HEK293 (cell line): Measurements from ENCODE around the gene RRP15.

Source experiments
- GFI1B ChIP-seq: fragments of 450-650 bp; formaldehyde crosslinking; IDR thresholded peaks from 2 replicates; pipeline ENCODE4 v1.5.1; 2016; ENCODE audit warnings: missing biosample characterization, missing genetic modification characterization
- HOXA7 ChIP-seq: sonication (generic); formaldehyde crosslinking; IDR thresholded peaks from 2 replicates; pipeline ENCODE4 v1.8.1; 2022; ENCODE audit warnings: missing genetic modification reagents, borderline replicate concordance
- KLF9 ChIP-seq: fragments of 450-650 bp; formaldehyde crosslinking; IDR thresholded peaks from 2 replicates; pipeline ENCODE4 v1.5.1; 2016; ENCODE audit warnings: missing biosample characterization, missing genetic modification characterization, low read depth
- MEIS1 ChIP-seq: sonication (generic); formaldehyde crosslinking; IDR thresholded peaks from 2 replicates; pipeline ENCODE4 v1.8.1; 2022; ENCODE audit warnings: missing genetic modification reagents, mild to moderate bottlenecking, borderline replicate concordance
- PRDM1 ChIP-seq: fragments of 450-650 bp; formaldehyde crosslinking; IDR thresholded peaks from 2 replicates; pipeline ENCODE4; 2016; ENCODE audit warnings: missing biosample characterization, missing genetic modification characterization
- SALL2 ChIP-seq: fragments of 450-650 bp; formaldehyde crosslinking; IDR thresholded peaks from 2 replicates; pipeline ENCODE4 v1.5.0; 2017; ENCODE audit warnings: missing biosample characterization, mild to moderate bottlenecking, missing genetic modification characterization, borderline replicate concordance
- SCRT2 ChIP-seq: fragments of 450-650 bp; formaldehyde crosslinking; IDR thresholded peaks from 2 replicates; pipeline ENCODE4 v1.5.1; 2016; ENCODE audit warnings: missing biosample characterization, missing genetic modification characterization
- ZBTB1 ChIP-seq: fragments of 450-650 bp; formaldehyde crosslinking; IDR thresholded peaks from 2 replicates; pipeline ENCODE4 v1.5.1; 2016; ENCODE audit warnings: missing biosample characterization, missing genetic modification characterization
- ZBTB21 ChIP-seq: fragments of 450-650 bp; formaldehyde crosslinking; IDR thresholded peaks from 2 replicates; pipeline ENCODE4 v1.5.1; 2017; ENCODE audit warnings: missing biosample characterization, missing genetic modification characterization
- ZBTB8A ChIP-seq: fragments of 450-650 bp; formaldehyde crosslinking; IDR thresholded peaks from 2 replicates; pipeline ENCODE4 v1.5.1; 2016; ENCODE audit warnings: missing biosample characterization, missing genetic modification characterization
- ZFHX2 ChIP-seq: fragments of 450-650 bp; formaldehyde crosslinking; conservative IDR thresholded peaks from 2 replicates; pipeline ENCODE4 v1.5.1; 2016; ENCODE audit warnings: missing biosample characterization, missing genetic modification characterization
- ZIC2 ChIP-seq: fragments of 450-650 bp; formaldehyde crosslinking; IDR thresholded peaks from 2 replicates; pipeline ENCODE4 v1.5.1; 2016; ENCODE audit warnings: missing biosample characterization, missing genetic modification characterization
- ZNF112 ChIP-seq: fragments of 450-650 bp; formaldehyde crosslinking; IDR thresholded peaks from 2 replicates; pipeline ENCODE4 v1.5.0; 2017; ENCODE audit warnings: missing biosample characterization, missing genetic modification characterization
- ZNF114 ChIP-seq: fragments of 450-650 bp; formaldehyde crosslinking; IDR thresholded peaks from 2 replicates; pipeline ENCODE4 v1.5.0; 2017; ENCODE audit warnings: missing biosample characterization, missing genetic modification characterization
- ZNF132 ChIP-seq: fragments of 450-650 bp; formaldehyde crosslinking; IDR thresholded peaks from 2 replicates; pipeline ENCODE4 v1.5.1; 2017; ENCODE audit warnings: missing biosample characterization, missing genetic modification characterization, borderline replicate concordance
- ZNF138 ChIP-seq: fragments of 450-650 bp; formaldehyde crosslinking; IDR thresholded peaks from 2 replicates; pipeline ENCODE4 v1.5.1; 2016; ENCODE audit warnings: missing biosample characterization, missing genetic modification characterization, borderline replicate concordance
- ZNF169 ChIP-seq: fragments of 450-650 bp; formaldehyde crosslinking; IDR thresholded peaks from 2 replicates; pipeline ENCODE4 v1.5.1; 2016; ENCODE audit warnings: missing biosample characterization, missing genetic modification characterization
- ZNF221 ChIP-seq: fragments of 450-650 bp; formaldehyde crosslinking; IDR thresholded peaks from 2 replicates; pipeline ENCODE4 v1.5.1; 2017; ENCODE audit warnings: missing biosample characterization, missing genetic modification characterization, borderline replicate concordance
- ZNF266 ChIP-seq: fragments of 450-650 bp; formaldehyde crosslinking; IDR thresholded peaks from 2 replicates; pipeline ENCODE4 v1.5.1; 2016; ENCODE audit warnings: missing biosample characterization, missing genetic modification characterization, low read depth
- ZNF473 ChIP-seq: fragments of 450-650 bp; formaldehyde crosslinking; IDR thresholded peaks from 2 replicates; pipeline ENCODE4 v1.5.1; 2017; ENCODE audit warnings: missing biosample characterization, missing genetic modification characterization
- ZNF521 ChIP-seq: fragments of 450-650 bp; formaldehyde crosslinking; IDR thresholded peaks from 2 replicates; pipeline ENCODE4 v1.5.1; 2017; ENCODE audit warnings: missing biosample characterization, mild to moderate bottlenecking, missing genetic modification characterization
- ZNF529 ChIP-seq: fragments of 450-650 bp; formaldehyde crosslinking; IDR thresholded peaks from 2 replicates; pipeline ENCODE4 v1.5.1; 2017; ENCODE audit warnings: missing genetic modification characterization, missing biosample characterization; ENCODE audit not compliant: insufficient replicate concordance
- ZNF530 ChIP-seq: fragments of 450-650 bp; formaldehyde crosslinking; IDR thresholded peaks from 2 replicates; pipeline ENCODE4 v1.5.1; 2016; ENCODE audit warnings: low read depth, missing biosample characterization, missing genetic modification characterization
- ZNF629 ChIP-seq: fragments of 450-650 bp; formaldehyde crosslinking; IDR thresholded peaks from 2 replicates; pipeline ENCODE4 v1.5.1; 2017; ENCODE audit warnings: missing biosample characterization, missing genetic modification characterization
- ZNF660 ChIP-seq: fragments of 450-650 bp; IDR thresholded peaks from 2 replicates; pipeline ENCODE4 v1.5.1; 2018; ENCODE audit warnings: missing biosample characterization, mild to moderate bottlenecking, missing genetic modification characterization
- ZSCAN30 ChIP-seq: fragments of 450-650 bp; IDR thresholded peaks from 2 replicates; pipeline ENCODE4 v1.5.1; 2018; ENCODE audit warnings: missing biosample characterization, mild to moderate bottlenecking, missing genetic modification characterization, moderate library complexity
- TF ChIP-seq, protein P1 (sequence below): fragments of 450-650 bp; formaldehyde crosslinking; IDR thresholded peaks from 2 replicates; pipeline ENCODE4 v1.5.1; 2016; ENCODE audit warnings: missing biosample characterization, missing genetic modification characterization
- TF ChIP-seq, protein P2 (sequence below): fragments of 450-650 bp; formaldehyde crosslinking; IDR thresholded peaks from 2 replicates; pipeline ENCODE4 v1.5.1; 2016; ENCODE audit warnings: missing biosample characterization, missing genetic modification characterization, low read depth
- TF ChIP-seq, protein P3 (sequence below): fragments of 450-650 bp; formaldehyde crosslinking; IDR thresholded peaks from 2 replicates; pipeline ENCODE4 v1.5.1; 2016; ENCODE audit warnings: missing biosample characterization, missing genetic modification characterization
- TF ChIP-seq, protein P4 (sequence below): fragments of 450-650 bp; formaldehyde crosslinking; IDR thresholded peaks from 2 replicates; pipeline ENCODE4 v1.5.1; 2016; ENCODE audit warnings: missing biosample characterization, missing genetic modification characterization
- TF ChIP-seq, protein P5 (sequence below): fragments of 450-650 bp; formaldehyde crosslinking; IDR thresholded peaks from 2 replicates; pipeline ENCODE4 v1.5.1; 2017; ENCODE audit warnings: missing biosample characterization, missing genetic modification characterization
- TF ChIP-seq, protein P6 (sequence below): fragments of 450-650 bp; formaldehyde crosslinking; IDR thresholded peaks from 2 replicates; pipeline ENCODE4 v1.5.1; 2016; ENCODE audit warnings: missing biosample characterization, missing genetic modification characterization

RRP15 gene

DNA sequence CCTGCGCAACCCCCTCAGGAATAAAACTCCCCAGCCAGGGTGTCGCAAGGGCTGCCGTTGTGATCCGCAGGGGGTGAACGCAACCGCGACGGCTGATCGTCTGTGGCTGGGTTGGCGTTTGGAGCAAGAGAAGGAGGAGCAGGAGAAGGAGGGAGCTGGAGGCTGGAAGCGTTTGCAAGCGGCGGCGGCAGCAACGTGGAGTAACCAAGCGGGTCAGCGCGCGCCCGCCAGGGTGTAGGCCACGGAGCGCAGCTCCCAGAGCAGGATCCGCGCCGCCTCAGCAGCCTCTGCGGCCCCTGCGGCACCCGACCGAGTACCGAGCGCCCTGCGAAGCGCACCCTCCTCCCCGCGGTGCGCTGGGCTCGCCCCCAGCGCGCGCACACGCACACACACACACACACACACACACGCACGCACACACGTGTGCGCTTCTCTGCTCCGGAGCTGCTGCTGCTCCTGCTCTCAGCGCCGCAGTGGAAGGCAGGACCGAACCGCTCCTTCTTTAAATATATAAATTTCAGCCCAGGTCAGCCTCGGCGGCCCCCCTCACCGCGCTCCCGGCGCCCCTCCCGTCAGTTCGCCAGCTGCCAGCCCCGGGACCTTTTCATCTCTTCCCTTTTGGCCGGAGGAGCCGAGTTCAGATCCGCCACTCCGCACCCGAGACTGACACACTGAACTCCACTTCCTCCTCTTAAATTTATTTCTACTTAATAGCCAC is 60.7 kb downstream of the RRP15 start (continued):
- TF ChIP-seq ZNF660 (tag by site-specific recombination) (0 out of 2 replicates have a peak, but pooled peaks have one; percentile 20), ZNF221 (tag by site-specific recombination) (no peak), ZNF112 (tag by site-specific recombination) (no peak), ZNF138 (tag by site-specific recombination) (no peak), ZNF169 (tag by site-specific recombination) (no peak), SCRT2 (tag by site-specific recombination) (no peak), ZNF521 (tag by site-specific recombination) (no peak), GFI1B (tag by site-specific recombination) (no peak), ZNF266 (no peak), ZIC2 (tag by site-specific recombination) (peak; percentile 83), ZNF629 (tag by site-specific recombination) (peak; percentile 45; the same call in 1 of the 2 replicates), ZBTB1 (peak; percentile 25; the same call in 1 of the 2 replicates), PRDM1 (tag by site-specific recombination) (no peak), ZNF473 (tag by site-specific recombination) (no peak), ZBTB8A (tag by site-specific recombination) (peak; percentile 41), ZFHX2 (tag by site-specific recombination) (peak; percentile 75), ZBTB21 (tag by site-specific recombination) (no peak), ZNF530 (no peak), HOXA7 (CRISPR knock-in tag) (no peak), ZNF114 (tag by site-specific recombination) (no peak), ZNF132 (tag by site-specific recombination) (no peak), ZNF529 (tag by site-specific recombination) (no peak), SALL2 (tag by site-specific recombination) (no peak), KLF9 (tag by site-specific recombination) (no peak), ZSCAN30 (tag by site-specific recombination) (0 out of 2 replicates have a peak, but pooled peaks have one; percentile 39), MEIS1 (no peak)
- TF ChIP-seq, protein P1, sequence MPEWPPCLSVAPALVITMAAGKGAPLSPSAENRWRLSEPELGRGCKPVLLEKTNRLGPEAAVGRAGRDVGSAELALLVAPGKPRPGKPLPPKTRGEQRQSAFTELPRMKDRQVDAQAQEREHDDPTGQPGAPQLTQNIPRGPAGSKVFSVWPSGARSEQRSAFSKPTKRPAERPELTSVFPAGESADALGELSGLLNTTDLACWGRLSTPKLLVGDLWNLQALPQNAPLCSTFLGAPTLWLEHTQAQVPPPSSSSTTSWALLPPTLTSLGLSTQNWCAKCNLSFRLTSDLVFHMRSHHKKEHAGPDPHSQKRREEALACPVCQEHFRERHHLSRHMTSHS (tag by site-specific recombination) = no peak
- TF ChIP-seq, protein P2, sequence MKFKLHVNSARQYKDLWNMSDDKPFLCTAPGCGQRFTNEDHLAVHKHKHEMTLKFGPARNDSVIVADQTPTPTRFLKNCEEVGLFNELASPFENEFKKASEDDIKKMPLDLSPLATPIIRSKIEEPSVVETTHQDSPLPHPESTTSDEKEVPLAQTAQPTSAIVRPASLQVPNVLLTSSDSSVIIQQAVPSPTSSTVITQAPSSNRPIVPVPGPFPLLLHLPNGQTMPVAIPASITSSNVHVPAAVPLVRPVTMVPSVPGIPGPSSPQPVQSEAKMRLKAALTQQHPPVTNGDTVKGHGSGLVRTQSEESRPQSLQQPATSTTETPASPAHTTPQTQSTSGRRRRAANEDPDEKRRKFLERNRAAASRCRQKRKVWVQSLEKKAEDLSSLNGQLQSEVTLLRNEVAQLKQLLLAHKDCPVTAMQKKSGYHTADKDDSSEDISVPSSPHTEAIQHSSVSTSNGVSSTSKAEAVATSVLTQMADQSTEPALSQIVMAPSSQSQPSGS (tag by site-specific recombination) = no peak
- TF ChIP-seq, protein P3, sequence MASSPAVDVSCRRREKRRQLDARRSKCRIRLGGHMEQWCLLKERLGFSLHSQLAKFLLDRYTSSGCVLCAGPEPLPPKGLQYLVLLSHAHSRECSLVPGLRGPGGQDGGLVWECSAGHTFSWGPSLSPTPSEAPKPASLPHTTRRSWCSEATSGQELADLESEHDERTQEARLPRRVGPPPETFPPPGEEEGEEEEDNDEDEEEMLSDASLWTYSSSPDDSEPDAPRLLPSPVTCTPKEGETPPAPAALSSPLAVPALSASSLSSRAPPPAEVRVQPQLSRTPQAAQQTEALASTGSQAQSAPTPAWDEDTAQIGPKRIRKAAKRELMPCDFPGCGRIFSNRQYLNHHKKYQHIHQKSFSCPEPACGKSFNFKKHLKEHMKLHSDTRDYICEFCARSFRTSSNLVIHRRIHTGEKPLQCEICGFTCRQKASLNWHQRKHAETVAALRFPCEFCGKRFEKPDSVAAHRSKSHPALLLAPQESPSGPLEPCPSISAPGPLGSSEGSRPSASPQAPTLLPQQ (tag by site-specific recombination) = peak; percentile 63; the same call in 1 of the 2 replicates
- TF ChIP-seq, protein P4, sequence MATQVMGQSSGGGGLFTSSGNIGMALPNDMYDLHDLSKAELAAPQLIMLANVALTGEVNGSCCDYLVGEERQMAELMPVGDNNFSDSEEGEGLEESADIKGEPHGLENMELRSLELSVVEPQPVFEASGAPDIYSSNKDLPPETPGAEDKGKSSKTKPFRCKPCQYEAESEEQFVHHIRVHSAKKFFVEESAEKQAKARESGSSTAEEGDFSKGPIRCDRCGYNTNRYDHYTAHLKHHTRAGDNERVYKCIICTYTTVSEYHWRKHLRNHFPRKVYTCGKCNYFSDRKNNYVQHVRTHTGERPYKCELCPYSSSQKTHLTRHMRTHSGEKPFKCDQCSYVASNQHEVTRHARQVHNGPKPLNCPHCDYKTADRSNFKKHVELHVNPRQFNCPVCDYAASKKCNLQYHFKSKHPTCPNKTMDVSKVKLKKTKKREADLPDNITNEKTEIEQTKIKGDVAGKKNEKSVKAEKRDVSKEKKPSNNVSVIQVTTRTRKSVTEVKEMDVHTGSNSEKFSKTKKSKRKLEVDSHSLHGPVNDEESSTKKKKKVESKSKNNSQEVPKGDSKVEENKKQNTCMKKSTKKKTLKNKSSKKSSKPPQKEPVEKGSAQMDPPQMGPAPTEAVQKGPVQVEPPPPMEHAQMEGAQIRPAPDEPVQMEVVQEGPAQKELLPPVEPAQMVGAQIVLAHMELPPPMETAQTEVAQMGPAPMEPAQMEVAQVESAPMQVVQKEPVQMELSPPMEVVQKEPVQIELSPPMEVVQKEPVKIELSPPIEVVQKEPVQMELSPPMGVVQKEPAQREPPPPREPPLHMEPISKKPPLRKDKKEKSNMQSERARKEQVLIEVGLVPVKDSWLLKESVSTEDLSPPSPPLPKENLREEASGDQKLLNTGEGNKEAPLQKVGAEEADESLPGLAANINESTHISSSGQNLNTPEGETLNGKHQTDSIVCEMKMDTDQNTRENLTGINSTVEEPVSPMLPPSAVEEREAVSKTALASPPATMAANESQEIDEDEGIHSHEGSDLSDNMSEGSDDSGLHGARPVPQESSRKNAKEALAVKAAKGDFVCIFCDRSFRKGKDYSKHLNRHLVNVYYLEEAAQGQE (tag by site-specific recombination) = no peak
- TF ChIP-seq, protein P5, sequence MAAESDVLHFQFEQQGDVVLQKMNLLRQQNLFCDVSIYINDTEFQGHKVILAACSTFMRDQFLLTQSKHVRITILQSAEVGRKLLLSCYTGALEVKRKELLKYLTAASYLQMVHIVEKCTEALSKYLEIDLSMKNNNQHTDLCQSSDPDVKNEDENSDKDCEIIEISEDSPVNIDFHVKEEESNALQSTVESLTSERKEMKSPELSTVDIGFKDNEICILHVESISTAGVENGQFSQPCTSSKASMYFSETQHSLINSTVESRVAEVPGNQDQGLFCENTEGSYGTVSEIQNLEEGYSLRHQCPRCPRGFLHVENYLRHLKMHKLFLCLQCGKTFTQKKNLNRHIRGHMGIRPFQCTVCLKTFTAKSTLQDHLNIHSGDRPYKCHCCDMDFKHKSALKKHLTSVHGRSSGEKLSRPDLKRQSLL (tag by site-specific recombination) = no peak
- TF ChIP-seq, protein P6, sequence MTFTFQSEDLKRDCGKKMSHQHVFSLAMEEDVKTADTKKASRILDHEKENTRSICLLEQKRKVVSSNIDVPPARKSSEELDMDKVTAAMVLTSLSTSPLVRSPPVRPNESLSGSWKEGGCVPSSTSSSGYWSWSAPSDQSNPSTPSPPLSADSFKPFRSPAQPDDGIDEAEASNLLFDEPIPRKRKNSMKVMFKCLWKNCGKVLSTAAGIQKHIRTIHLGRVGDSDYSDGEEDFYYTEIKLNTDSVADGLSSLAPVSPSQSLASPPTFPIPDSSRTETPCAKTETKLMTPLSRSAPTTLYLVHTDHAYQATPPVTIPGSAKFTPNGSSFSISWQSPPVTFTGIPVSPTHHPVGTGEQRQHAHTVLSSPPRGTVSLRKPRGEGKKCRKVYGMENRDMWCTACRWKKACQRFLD = no peak
